Fibroblast of mammary gland (primary cell): ENCODE measurements around the gene PLXDC2.

Source experiments
- DNase-seq: peaks from one replicate; pipeline ENCODE4 v3.0.0-alpha.2; 2010; ENCODE audit warnings: low read depth
- H3K4me3 ChIP-seq: 2 replicates; pipeline ENCODE4 v1.5.1; 2011; ENCODE audit warnings: low read depth, mild to moderate bottlenecking, low read length, moderate library complexity; ENCODE audit not compliant: control insufficient read depth
- CTCF ChIP-seq: conservative IDR thresholded peaks from 2 replicates; pipeline ENCODE4 v1.5.1; 2011; ENCODE audit warnings: low read depth, low read length, inconsistent platforms; ENCODE audit not compliant: control insufficient read depth, insufficient read depth

PLXDC2 gene

GRCh38 chr10:19872504-19873271 is 56.5 kb downstream of the PLXDC2 start:
- TF ChIP-seq CTCF: no peak
- DNase-seq: no peak
- no peak overlapping the region for H3K4me3 ChIP-seq

DNA sequence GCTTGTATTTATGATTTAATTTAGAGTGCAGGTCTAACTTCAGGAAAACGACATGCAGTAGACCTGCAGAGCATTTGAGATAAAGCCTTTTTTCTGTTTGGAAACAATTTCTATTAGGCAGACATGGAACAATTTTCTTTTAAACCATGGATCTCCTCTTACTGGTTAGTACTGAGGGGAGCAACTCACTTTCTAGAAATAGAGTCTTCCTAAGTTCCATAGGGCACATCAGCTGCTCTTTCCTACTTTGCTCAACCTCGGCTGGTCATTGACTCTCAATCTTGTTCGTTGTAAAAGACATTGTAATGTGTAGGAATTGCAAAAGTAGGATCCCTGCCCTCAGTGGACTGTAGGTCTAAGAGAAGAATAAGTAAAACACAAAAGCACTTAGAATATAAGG is 58.0 kb downstream of the PLXDC2 start:
- no peak overlapping the region for H3K4me3 ChIP-seq
- no peak for DNase-seq
- no peak for TF ChIP-seq CTCF

DNA sequence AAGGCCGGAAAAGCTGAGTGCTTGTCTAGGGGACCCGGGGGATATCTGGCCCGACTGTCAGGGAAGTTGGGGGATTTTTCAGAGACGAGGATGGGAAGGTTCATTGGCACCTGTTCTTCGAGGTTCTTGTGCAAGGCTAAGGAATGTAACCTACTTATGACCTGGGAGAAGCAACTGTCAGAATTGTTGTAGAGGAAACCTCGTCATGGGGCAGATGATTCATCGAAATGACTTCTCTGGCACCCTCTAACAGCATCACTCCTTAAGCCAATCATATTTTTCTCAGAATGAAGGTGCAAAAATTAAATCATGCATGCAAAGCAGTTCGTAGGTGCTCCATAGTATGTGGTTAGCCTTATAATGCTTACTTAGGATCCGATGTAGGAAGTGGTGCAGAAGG is 58.6 kb downstream of the PLXDC2 start:
- H3K4me3 ChIP-seq: no peak overlapping the region
- no peak for TF ChIP-seq CTCF
- DNase-seq: no peak

DNA sequence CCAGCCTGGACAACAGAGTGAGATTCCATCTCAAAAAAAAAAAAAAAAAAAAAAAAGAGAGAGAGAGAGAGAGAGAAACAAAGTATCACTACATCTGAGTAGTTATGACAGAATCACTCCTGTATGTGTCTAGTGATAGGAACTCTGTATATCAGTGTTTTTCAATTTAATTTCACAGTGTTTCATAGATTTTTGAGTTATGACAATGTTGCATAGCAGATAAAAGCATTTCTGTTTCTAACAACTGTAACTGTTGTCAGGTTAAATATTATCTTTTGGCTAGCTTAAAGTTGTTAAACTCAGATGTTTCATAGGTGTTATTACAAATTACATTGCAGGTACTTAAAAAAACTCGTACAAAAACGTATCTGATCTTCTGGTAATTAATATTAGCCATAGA is 60.3 kb downstream of the PLXDC2 start:
- no peak for TF ChIP-seq CTCF
- no peak overlapping the region for H3K4me3 ChIP-seq

DNA sequence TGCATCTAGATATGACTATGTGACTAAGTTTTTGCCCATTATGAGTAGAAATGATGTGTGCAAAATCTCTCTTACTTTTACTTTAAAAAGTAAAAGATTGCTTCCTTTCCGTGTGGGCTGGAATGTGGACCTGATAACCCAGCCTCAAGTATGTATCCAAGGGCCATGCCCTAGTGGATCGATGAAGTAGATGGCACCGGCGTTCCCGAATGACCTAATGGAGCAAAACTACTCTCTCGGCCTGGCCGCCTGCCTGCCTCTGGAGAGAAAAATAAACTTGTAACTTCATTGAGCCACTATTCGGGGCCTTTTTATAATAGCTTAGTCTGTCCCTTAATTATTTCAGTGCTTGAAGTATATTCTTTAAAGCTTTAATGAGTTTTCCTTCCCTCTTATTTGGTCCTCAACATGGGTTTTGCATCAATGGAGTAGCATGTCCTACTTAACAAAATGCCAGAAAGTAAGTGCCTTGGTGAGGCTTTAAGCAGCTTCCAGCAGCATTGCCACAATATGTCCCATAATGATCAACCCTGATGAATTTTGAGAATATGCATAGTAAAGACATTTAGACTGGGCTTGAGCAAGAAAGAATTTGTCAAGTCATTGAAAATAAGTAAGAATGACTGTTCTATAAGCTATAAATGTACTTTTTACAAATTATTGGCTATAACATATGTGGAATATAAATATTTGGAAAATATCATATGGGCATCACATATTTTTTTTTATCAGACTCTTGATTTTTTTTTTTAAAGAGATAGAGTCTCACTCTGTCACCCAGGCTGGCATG is 61.4 kb downstream of the PLXDC2 start:
- TF ChIP-seq CTCF: no peak
- H3K4me3 ChIP-seq: no peak overlapping the region
- no peak for DNase-seq

More for the DNA sequence above, 60.3 kb downstream of the PLXDC2 start:
- no peak for DNase-seq

DNA sequence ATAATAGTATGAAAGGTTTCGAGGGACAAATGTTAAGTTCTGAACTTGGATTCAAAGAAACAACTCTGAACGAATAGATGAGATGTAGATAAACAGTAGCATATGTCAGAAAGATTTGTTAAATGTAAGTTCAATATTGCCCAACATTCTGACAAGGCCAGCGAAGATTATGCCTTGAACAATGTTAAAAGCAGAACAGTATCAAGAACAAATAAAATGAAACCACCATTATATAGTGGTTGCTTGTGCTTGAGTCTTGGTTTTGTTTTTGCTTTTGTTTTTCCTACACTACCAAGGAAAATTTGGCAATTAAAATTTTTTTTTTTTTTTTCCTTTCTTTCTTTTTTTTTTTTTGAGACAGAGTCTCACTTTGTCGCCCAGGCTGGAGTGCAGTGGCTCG is 66.4 kb downstream of the PLXDC2 start:
- DNase-seq: no peak
- no peak overlapping the region for H3K4me3 ChIP-seq
- TF ChIP-seq CTCF: no peak
